Heart left ventricle (tissue), 16 donors: Measurements from ENCODE around the gene CNTNAP4. TPM values are rescaled to one million over a fixed set of nuclear protein-coding genes. Genes with fewer than 3 reads are reported as not detected.

ENCODE experiments used
- ATAC-seq, 4 donors: fragments of 200-7000 bp; cut with Tn5 transposase; one replicate each; pipeline ENCODE4 v1.9.1; 2020 to 2022; ENCODE audit warnings: moderate library complexity in 4 of 4, mild to moderate bottlenecking in 3 of 4, moderate number of reproducible peaks in 1 of 4
- DNase-seq, 5 donors: peaks; one replicate each; pipeline ENCODE4 v3.0.0-alpha.2; 2020
- H3K27ac ChIP-seq, 12 donors: fragments of 200-600 bp; sonication (generic) in 4 of 12; one replicate each; pipeline versions ENCODE4 v1.5.0 to v1.8.0; 2016 to 2022; ENCODE audit warnings: mild to moderate bottlenecking in 2 of 12
- H3K27me3 ChIP-seq, 9 donors: fragments of 200-600 bp; sonication (generic) in 2 of 9; one replicate each; pipeline versions ENCODE4 v1.5.1 to v1.8.0; 2016 to 2022; ENCODE audit warnings: mild to moderate bottlenecking in 3 of 9
- H3K36me3 ChIP-seq, 9 donors: fragments of 200-600 bp; sonication (generic) in 2 of 9; one replicate each; pipeline versions ENCODE4 v1.5.0 to v1.8.0; 2018 to 2022; ENCODE audit warnings: mild to moderate bottlenecking in 2 of 9
- H3K4me1 ChIP-seq, 12 donors: fragments of 200-600 bp; sonication (generic) in 4 of 12; one replicate each; pipeline versions ENCODE4 v1.5.0 to v1.8.0; 2016 to 2022; ENCODE audit warnings: mild to moderate bottlenecking in 3 of 12
- H3K4me3 ChIP-seq, 12 donors: fragments of 200-600 bp; sonication (generic) in 4 of 12; one replicate each; pipeline versions ENCODE4 v1.5.0 to v1.8.0; 2017 to 2022; ENCODE audit warnings: mild to moderate bottlenecking in 9 of 12, moderate library complexity in 4 of 12
- H3K9me3 ChIP-seq, 12 donors: fragments of 200-600 bp; sonication (generic) in 4 of 12; one replicate each; pipeline versions ENCODE4 v1.5.0 to v1.8.0; 2016 to 2022; ENCODE audit warnings: mild to moderate bottlenecking in 1 of 12
- POLR2A ChIP-seq, 2 donors: fragments of 450-650 bp; IDR thresholded peaks; one replicate each; pipeline ENCODE4 v1.6.1; 2017; ENCODE audit warnings: antibody characterized with exemption in 2 of 2, mild to moderate bottlenecking in 2 of 2, moderate library complexity in 2 of 2
- WGBS, 4 donors: extraction: QIAGEN DNeasy Blood & Tissue Kit in 2 of 4; methylation state at CpG; one replicate each; pipeline versions ENCODE4 v1.1.5 to v1.1.7; 2013 to 2018; 5-methylcytosine and 5-hydroxymethylcytosine counted together
- intact Hi-C, 10 donors: fragments of 100-400 bp; cut with DNase I; formaldehyde crosslinking; loops; one replicate each; pipeline versions ENCODE4 v1.11.1 to v1.14.2; 2022
- polyA plus RNA-seq, 2 donors: library from polyadenylated mRNA; stranded (reverse); fragments of 200-250 nt; gene quantifications; one replicate each; pipeline ENCODE4 v1.2.3, GENCODE V29; 2013
- total RNA-seq, 9 donors: library from RNA; depleted of rRNA in 2 of 9; stranded (reverse); fragments of >200 nt in 2 of 9; fragmentation: NEBNext Ultra II Directional in 3 of 9; extraction: Animal tissue kit (Norgen Biotek cat#: 25700) in 3 of 9; gene quantifications; one replicate each; pipeline versions ENCODE4 v1.1.0 to v1.2.4, GENCODE V29; 2016 to 2023
- TF ChIP-seq, protein P1 (sequence below), 12 donors: fragments of 200-600 bp; sonication (generic) in 4 of 12; IDR thresholded peaks; one replicate each; pipeline versions ENCODE4 v1.5.0 to v1.8.0; 2018 to 2022; ENCODE audit warnings: antibody characterized with exemption in 12 of 12, mild to moderate bottlenecking in 5 of 12
- donor health status: ischemic (EF 13 %, LVEDD 7.1; RV severe dilation, severe dysfunction).
- donor health status: healthy with polysubstance abuse.
- donor health status: DM: no; HTN: yes; CAD: no.
- donor health status: DM: no; HTN: no; CAD: no.
- donor health status: ischemic (EF 25% LVEDD 6.9; RV normal size, moderate dysfunction).
- donor health status: ischemic (EF 25% LVEDD 5.7; RV mildly dilated, moderate dysfunction).
- donor health status: healthy.
- donor health status: DM: yes; HTN: yes; CAD: no.
- donor health status: ischemic (EF 35%, LVEDD 5.7; RV mildly dilated, moderate dysfunction).
- donor health status: nonischemic (EF 11% LVEDD 7.7; RV severe dilation, severe dysfunction).
- donor health status: DM: yes; HTN: yes; CAD: no.
- donor health status: PGD.
- donor health status: ischemic (EF 29% LVEDD 5.4; RV normal size, mild dysfunction).
- donor health status: nonischemic (EF 23%, LVEDD 6.1; RV moderate dilation, normal function).

CNTNAP4 gene
- total and polyA plus RNA-seq, 11 donors: not detected

GRCh38 chr16:76329106-76329505 lies 51.9 kb downstream of the CNTNAP4 start:
- Histone ChIP-seq H3K4me1 (no peaks in the 10 kb centered on the region), H3K36me3 (no peaks in the 10 kb centered on the region), H3K9me3 (no peaks in the 10 kb centered on the region), H3K27ac (no peak overlapping the region), H3K27me3 (no peaks in the 10 kb centered on the region), H3K4me3 (no peak overlapping the region)
- DNase-seq (no peak), ATAC-seq (no peak)
- no peak for TF ChIP-seq POLR2A (IDR thresholded peaks at IDR 0.05)
- TF ChIP-seq, protein P1, sequence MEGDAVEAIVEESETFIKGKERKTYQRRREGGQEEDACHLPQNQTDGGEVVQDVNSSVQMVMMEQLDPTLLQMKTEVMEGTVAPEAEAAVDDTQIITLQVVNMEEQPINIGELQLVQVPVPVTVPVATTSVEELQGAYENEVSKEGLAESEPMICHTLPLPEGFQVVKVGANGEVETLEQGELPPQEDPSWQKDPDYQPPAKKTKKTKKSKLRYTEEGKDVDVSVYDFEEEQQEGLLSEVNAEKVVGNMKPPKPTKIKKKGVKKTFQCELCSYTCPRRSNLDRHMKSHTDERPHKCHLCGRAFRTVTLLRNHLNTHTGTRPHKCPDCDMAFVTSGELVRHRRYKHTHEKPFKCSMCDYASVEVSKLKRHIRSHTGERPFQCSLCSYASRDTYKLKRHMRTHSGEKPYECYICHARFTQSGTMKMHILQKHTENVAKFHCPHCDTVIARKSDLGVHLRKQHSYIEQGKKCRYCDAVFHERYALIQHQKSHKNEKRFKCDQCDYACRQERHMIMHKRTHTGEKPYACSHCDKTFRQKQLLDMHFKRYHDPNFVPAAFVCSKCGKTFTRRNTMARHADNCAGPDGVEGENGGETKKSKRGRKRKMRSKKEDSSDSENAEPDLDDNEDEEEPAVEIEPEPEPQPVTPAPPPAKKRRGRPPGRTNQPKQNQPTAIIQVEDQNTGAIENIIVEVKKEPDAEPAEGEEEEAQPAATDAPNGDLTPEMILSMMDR (IDR thresholded peaks at IDR 0.05): no peak
- intact Hi-C loops: no loop called here
- 27 to 47% (median 35%) methylated on average over 1 of the region's 1 CpG for WGBS, 4 donors

DNA sequence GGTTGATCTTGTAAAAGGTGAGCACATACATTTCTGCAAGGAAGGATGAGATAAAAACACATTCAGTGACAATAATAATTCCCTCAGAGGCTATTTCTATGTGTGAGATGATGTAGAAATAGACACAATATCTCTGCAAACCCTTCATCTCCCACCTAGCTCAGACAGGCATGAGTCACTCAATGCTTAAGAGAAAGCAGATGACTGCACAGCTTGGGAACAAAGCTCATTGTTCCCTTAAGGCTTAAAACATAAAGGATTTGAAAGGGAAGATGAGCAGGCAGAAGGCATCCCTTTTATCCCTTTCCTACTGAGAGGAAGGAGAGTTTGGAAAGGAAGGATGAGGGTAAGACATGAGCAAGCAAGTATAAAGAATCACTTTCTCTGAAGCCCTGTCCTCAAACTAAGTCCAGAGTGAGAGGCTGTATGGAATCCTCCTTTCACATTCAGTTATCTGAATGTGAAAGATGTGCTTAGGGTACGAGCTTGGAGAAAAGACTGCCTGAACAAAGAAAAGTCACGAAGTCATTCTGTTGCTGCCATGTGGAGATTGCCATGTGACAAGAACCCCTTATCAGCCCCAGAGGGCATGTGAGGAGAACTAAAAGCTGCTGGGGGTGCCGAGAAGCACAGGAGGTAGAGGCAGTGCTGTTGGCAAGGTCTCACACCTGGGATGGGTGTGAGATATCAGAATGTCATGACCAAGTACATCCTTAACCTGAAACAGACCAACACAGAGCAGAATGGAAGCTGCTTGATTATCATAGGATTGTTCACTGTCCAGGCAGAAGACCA lies 58.2 kb downstream of the CNTNAP4 start:
- Histone ChIP-seq H3K27ac (no peak overlapping the region), H3K36me3 (no peaks in the 10 kb centered on the region), H3K4me3 (no peak overlapping the region), H3K4me1 (no peaks in the 10 kb centered on the region), H3K27me3 (no peaks in the 10 kb centered on the region), H3K9me3 (peaks cover 0 to 25% (median 0%) of the 10 kb centered on the region in 12 donors)
- TF ChIP-seq, protein P1 (IDR thresholded peaks at IDR 0.05): no peak
- no peak for TF ChIP-seq POLR2A (IDR thresholded peaks at IDR 0.05)
- WGBS, 4 donors: 49 to 57% (median 53%) methylated on average over 3 of the region's 3 CpGs
- intact Hi-C loops: no loop called here
- no peak for DNase-seq
- no peak for ATAC-seq

DNA sequence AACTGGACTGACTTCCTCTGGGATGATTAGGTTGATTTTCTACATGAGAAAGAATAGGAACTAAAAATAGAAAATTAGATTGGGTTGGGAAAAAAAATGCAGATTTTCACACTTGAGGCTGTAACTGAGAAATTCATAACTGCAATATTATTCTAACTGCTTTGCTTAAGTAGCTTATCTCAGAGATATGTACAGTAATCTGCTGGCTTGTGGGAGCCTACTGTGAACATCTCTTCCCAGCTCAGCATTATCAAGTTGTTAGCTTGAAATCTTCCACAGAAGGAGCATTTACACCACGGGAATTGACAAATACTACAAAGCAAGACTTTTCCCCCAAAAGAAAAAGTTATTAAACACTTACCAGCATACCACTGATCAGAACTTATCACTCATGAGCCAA lies 58.9 kb downstream of the CNTNAP4 start:
- no peaks in the 10 kb centered on the region for H3K36me3 ChIP-seq
- H3K4me3 ChIP-seq: no peak overlapping the region
- no peaks in the 10 kb centered on the region for H3K4me1 ChIP-seq
- no peak overlapping the region for H3K27ac ChIP-seq
- intact Hi-C loops: no loop called here
- no peaks in the 10 kb centered on the region for H3K27me3 ChIP-seq
- ATAC-seq (no peak), DNase-seq (no peak)
- peaks cover 0 to 25% (median 0%) of the 10 kb centered on the region in 12 donors for H3K9me3 ChIP-seq
- TF ChIP-seq POLR2A (IDR thresholded peaks at IDR 0.05): no peak
- TF ChIP-seq, protein P1 (IDR thresholded peaks at IDR 0.05): no peak
- whole genome bisulfite sequencing, 4 donors: 46 to 70% (median 52%) methylated on average over 1 of the region's 1 CpG

DNA sequence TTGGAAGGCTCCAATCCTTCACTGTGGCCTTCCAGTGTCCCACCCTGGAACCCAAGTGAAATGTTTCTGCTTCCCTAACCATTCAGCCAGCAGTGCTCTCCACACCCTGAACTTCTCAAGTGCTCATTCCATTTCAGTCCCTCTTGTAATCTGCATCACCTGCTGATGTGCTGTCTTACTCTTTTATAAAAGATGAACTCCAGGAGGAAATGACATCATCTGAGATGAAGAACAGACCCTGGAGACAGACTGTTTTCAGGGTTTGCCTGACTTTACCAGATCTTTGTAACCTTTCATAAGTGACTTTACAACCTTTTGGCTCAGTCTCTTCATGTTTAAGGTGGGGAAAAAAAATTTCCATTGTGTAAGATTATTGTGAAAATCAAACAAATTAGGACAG lies 61.3 kb downstream of the CNTNAP4 start:
- H3K4me1 ChIP-seq: no peaks in the 10 kb centered on the region
- no peaks in the 10 kb centered on the region for H3K27me3 ChIP-seq
- DNase-seq: no peak
- intact Hi-C loops: no loop called here
- no peak overlapping the region for H3K27ac ChIP-seq
- peaks cover 0 to 25% (median 0%) of the 10 kb centered on the region in 12 donors for H3K9me3 ChIP-seq
- ATAC-seq: no peak
- no peaks in the 10 kb centered on the region for H3K36me3 ChIP-seq
- TF ChIP-seq, protein P1 (IDR thresholded peaks at IDR 0.05): no peak
- no peak for TF ChIP-seq POLR2A (IDR thresholded peaks at IDR 0.05)
- H3K4me3 ChIP-seq: no peak overlapping the region
